Measurements from ENCODE around the gene FOXP1. TPM values are rescaled to one million over a fixed set of nuclear protein-coding genes. Genes with fewer than 3 reads are reported as not detected.

FOXP1 gene
- total RNA-seq, 1 experiment from 2014 or later = 75.3 TPM

DNA sequence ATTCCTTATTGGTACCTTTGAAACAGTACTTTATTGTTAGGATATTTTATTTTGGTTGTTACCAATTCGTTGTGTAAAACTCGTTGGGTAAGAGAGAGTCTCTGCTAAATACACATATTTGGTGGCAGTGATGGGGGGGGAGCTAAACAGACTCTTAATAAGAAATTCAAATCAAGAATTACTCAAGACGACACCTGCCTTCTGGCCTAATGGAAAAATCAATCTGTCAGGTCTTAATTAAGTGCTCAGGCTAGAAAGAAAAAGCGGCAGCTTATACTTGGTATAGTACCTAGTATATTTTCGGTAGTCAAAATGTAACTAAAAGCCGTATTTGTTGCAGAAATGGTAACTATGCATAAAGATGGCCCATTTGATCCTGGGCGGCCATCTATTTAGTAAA lies 18.2 kb downstream of the FOXP1 start:
- Histone ChIP-seq H3K23ac (ENCODE audit: insufficient read length, low read depth, low read length) (no peak overlapping the region), H3K4ac (ENCODE audit: low read depth, low read length) (no peak overlapping the region), H3K4me1 (ENCODE audit: insufficient read depth, low read length) (no peaks in the 10 kb centered on the region), H2BK120ac (ENCODE audit: low read depth, low read length, poor library complexity, severe bottlenecking) (no peak overlapping the region), H4K5ac (ENCODE audit: insufficient read length, low read depth, low read length) (no peak overlapping the region), H2BK15ac (ENCODE audit: low read depth, low read length) (no peak overlapping the region), H4K91ac (ENCODE audit: insufficient read length, low read depth, low read length) (no peak overlapping the region), H2AFZ (ENCODE audit: low read length) (no peak overlapping the region), H3T11ph (ENCODE audit: low read length) (no peak overlapping the region), H2BK12ac (ENCODE audit: insufficient read length, low read depth, low read length) (no peak overlapping the region), H3K79me2 (ENCODE audit: insufficient read depth, low read length) (peaks cover 2% of the 10 kb centered on the region; the same call in 1 of the 2 replicates), H3K27ac (ENCODE audit: insufficient read length, low read depth, low read length) (no peak overlapping the region), H2BK5ac (ENCODE audit: insufficient read length, low read length) (no peak overlapping the region), H2BK20ac (ENCODE audit: low read depth, low read length, poor library complexity, severe bottlenecking) (no peak overlapping the region), H3K4me2 (ENCODE audit: insufficient read depth, insufficient read length, low read length) (no peak overlapping the region), H4K20me1 (ENCODE audit: control insufficient read depth, insufficient read depth, insufficient read length) (no peaks in the 10 kb centered on the region), H2AK5ac (ENCODE audit: insufficient read length, low read length) (no peak overlapping the region), H3K9ac (ENCODE audit: extremely low read depth, insufficient read length, low read length) (no peak overlapping the region), H3K56ac (ENCODE audit: insufficient read length, low read depth, low read length) (no peak overlapping the region), H3K27me3 (ENCODE audit: insufficient read depth, low read length) (no peaks in the 10 kb centered on the region), H3K23me2 (ENCODE audit: insufficient read length, low read depth, low read length, poor library complexity, severe bottlenecking) (no peaks in the 10 kb centered on the region), H4K8ac (replicated peaks; ENCODE audit: insufficient read length, low read depth, low read length) (no peak overlapping the region), H3K79me1 (ENCODE audit: insufficient read depth, low read depth, low read length, poor library complexity, severe bottlenecking) (no peaks in the 10 kb centered on the region), H3K18ac (ENCODE audit: insufficient read length, low read depth, low read length) (no peak overlapping the region), H3K14ac (ENCODE audit: insufficient read depth, low read length) (no peak overlapping the region), H3K9me3 (ENCODE audit: control insufficient read depth, low read depth, low read length) (no peaks in the 10 kb centered on the region)
- no peaks in the 10 kb centered on the region for H3K9me3 Mint-ChIP-seq
- TF ChIP-seq, protein P1, sequence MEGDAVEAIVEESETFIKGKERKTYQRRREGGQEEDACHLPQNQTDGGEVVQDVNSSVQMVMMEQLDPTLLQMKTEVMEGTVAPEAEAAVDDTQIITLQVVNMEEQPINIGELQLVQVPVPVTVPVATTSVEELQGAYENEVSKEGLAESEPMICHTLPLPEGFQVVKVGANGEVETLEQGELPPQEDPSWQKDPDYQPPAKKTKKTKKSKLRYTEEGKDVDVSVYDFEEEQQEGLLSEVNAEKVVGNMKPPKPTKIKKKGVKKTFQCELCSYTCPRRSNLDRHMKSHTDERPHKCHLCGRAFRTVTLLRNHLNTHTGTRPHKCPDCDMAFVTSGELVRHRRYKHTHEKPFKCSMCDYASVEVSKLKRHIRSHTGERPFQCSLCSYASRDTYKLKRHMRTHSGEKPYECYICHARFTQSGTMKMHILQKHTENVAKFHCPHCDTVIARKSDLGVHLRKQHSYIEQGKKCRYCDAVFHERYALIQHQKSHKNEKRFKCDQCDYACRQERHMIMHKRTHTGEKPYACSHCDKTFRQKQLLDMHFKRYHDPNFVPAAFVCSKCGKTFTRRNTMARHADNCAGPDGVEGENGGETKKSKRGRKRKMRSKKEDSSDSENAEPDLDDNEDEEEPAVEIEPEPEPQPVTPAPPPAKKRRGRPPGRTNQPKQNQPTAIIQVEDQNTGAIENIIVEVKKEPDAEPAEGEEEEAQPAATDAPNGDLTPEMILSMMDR (conservative IDR thresholded peaks at IDR 0.05) = no peak
- peaks cover 11 to 22% of the 10 kb centered on the region in 2 experiments for H3K4me1 Mint-ChIP-seq
- no peak overlapping the region for H3K27ac Mint-ChIP-seq
- H3K27me3 Mint-ChIP-seq (ENCODE audit: low read depth) = no peaks in the 10 kb centered on the region
- H3K36me3 Mint-ChIP-seq (ENCODE audit: insufficient read depth in 1 of 3, low read depth in 3 of 3) = peaks cover 0 to 5% (median 0%) of the 10 kb centered on the region in 3 experiments; a peak in 2 of 7 replicates
- H3K4me3 Mint-ChIP-seq = no peak overlapping the region
- WGBS (ENCODE audit: extremely low coverage, insufficient read length, low lambda C conversion rate) = no CpG with 5 or more reads among the region's 7 CpGs
- no peak for DNase-seq

Measured in H9 (cell line).